ENCODE data around the gene DYSF.

- TF ChIP-seq CTCF (IDR thresholded peaks at IDR 0.05; ENCODE audit: extremely low read depth in 1 of 2, insufficient read depth in 1 of 2, low read depth in 1 of 2, low read length in 2 of 2) (no peak), EZH2 (IDR thresholded peaks at IDR 0.05; ENCODE audit: borderline replicate concordance, low read depth, low read length, severe bottlenecking) (no peak), MAX (IDR thresholded peaks at IDR 0.05; ENCODE audit: insufficient read depth, insufficient read length) (no peak), MYC (IDR thresholded peaks at IDR 0.05; ENCODE audit: low read depth, low read length) (no peak), POLR2A (IDR thresholded peaks at IDR 0.05; ENCODE audit: low read depth, low read length) (no peak), POLR2AphosphoS5 (IDR thresholded peaks at IDR 0.05; ENCODE audit: insufficient read depth, low read depth, low read length) (no peak), GATA2 (IDR thresholded peaks at IDR 0.05; ENCODE audit: insufficient read depth, insufficient read length, low read depth, low read length) (no peak), JUN (IDR thresholded peaks at IDR 0.05; ENCODE audit: borderline replicate concordance, insufficient read depth, insufficient read length, low read depth) (no peak), FOS (IDR thresholded peaks at IDR 0.05; ENCODE audit: borderline replicate concordance, insufficient read depth, low read length) (no peak)
Observed at GRCh38 chr2:71504611-71505010, 51.2 kb downstream of the DYSF start.

Measured in endothelial cell of umbilical vein (primary cell).